ELR (cell line): Measurements from ENCODE around the gene UBE2E2.
"Not testable (repeated sequence)": the region's sequence is repeated elsewhere in the genome, so short reads cannot be mapped to it uniquely, and the experiment has no call there.

Experiments
- DNase-seq: peaks from one replicate; pipeline ENCODE4 v3.0.0-alpha.2; 2015; ENCODE audit warnings: low read depth

Gene UBE2E2

GRCh38 chr3:23202921-23203707 is at the start of gene UBE2E2:
UBE2E2 (plus strand) TSS chr3:23203327.
- peak; percentile 77 for DNase-seq

DNA sequence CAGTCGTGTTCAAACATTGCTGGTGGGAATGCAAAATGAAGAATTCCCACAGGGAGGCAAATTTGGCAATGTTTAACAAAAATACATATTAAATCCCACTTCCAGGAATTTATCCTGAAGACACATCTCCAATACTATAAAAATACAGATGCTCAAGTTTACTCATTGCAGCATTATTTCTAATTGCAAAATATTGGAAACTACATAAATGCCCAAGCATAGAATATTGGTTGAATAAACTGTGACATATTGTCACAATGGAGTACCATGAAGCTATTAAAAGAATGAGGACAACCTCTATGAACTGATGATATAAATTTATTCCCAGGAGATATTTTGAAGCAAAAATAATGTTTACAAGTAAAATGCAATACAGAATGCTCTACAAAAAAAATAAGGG is 49.7 kb upstream of the UBE2E2 start:
- DNase-seq = no peak

DNA sequence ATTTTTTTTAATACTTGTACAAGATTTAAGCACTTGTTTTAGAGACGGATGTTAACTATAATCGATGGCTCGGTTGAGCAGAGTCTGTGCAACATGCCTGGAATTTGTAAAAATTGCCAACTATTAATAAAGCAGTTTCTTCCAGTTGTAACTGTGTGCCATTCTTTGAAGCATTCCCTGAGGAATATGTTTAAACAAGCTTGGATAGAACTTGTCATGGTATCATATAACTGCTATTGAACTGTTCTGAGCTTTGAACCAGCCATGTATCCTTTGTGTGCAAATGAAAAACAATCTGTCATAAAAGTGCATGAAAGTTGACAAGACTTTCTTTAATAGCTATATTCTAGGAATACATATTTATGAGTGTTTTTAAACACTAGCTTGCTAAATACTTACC is 45.8 kb upstream of the UBE2E2 start:
- DNase-seq = no peak

- DNase-seq = peak; percentile 88
Measured at GRCh38 chr3:23159929-23160328, 43.2 kb upstream of the UBE2E2 start.

GRCh38 chr3:23161308-23161707 is 41.8 kb upstream of the UBE2E2 start:
- peak; percentile 47 for DNase-seq

- DNase-seq = peak; percentile 53
Measured at GRCh38 chr3:23161896-23162570, 41.1 kb upstream of the UBE2E2 start.

GRCh38 chr3:23162934-23163333 is 40.2 kb upstream of the UBE2E2 start:
- no peak for DNase-seq

DNA sequence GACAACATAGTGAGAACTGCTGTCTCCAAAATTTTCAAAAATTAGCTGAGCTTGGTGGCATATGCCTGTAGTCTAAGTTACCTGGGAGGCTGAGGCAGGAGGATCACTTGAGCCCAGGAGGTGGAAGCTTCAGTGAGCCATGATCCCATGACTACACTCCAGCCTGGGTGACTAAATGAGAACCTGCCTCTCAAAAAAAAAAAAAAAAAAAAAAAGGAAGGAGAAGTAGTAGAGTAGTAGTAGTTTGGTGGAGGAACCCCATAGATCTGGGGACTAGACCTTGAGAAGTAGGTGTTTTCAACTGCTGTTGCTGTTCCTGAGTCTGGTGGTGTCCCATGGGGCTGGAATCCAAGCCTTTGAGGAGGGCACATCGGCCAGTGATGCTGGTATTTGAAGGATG is 38.4 kb upstream of the UBE2E2 start:
- DNase-seq = no peak

DNA sequence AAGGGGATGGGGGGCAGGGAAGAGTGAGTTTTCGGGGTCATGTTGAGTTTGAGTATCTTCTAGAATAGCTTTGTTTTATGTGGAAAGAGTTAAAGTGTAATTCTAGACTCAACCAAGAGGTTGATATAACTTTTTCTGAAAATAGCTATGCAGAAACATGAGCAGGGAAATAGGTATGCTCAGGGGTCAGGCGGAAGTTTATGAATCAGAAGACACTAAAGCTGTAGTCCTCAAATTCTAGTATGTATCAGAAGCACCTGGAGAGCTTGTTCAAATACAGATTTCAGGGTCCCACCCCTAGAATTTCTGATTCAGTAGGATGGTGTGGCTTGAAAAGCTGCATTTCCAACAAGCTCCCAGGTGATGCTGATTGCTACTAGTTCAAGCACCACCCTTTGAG is 37.6 kb upstream of the UBE2E2 start:
- DNase-seq = no peak

DNA sequence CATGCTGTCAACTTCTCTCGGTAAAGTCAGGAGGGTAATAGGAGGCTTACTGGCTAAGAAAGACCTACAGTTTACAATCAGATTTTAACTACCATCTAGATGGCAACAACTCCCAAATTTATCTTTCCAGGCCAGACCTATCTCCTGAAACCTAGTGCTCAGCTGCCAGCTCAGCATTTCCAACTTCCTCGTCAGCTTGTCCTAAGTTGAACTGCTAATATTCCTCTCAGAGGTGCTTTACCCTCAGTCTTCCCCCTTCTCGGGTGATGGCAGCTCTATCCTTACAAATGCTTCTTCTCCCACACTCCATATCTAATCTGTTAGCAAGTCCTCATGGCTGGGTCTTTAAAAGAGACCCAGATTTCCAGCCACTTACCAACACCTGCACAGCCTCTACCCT is 36.9 kb upstream of the UBE2E2 start:
- DNase-seq = no peak

- no peak for DNase-seq
Measured at GRCh38 chr3:23166845-23167244, 36.3 kb upstream of the UBE2E2 start.

GRCh38 chr3:23169551-23169950 is 33.6 kb upstream of the UBE2E2 start:
- no peak for DNase-seq

- DNase-seq = peak; percentile 40
Measured at GRCh38 chr3:23170291-23170690, 32.8 kb upstream of the UBE2E2 start.

DNA sequence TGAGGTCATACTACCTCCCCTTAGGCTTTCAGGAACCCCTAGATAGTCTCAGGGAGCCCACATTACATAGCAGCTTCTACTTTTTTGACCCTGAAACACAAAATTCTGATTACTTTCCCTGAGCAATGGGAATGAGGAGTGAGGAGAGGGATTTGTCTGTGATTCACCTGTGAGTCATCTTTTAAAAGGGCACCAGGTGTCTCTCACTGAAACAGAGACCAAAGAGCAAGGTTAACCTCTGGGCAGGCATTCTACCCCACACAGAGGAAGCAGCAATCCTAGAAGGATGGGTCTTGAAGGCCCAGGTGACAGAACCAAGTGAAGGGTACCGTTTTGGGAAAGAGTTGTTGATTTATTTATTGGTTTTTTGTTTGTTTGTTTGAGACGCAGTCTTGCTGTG is 31.1 kb upstream of the UBE2E2 start:
- DNase-seq = peak; percentile 8

DNA sequence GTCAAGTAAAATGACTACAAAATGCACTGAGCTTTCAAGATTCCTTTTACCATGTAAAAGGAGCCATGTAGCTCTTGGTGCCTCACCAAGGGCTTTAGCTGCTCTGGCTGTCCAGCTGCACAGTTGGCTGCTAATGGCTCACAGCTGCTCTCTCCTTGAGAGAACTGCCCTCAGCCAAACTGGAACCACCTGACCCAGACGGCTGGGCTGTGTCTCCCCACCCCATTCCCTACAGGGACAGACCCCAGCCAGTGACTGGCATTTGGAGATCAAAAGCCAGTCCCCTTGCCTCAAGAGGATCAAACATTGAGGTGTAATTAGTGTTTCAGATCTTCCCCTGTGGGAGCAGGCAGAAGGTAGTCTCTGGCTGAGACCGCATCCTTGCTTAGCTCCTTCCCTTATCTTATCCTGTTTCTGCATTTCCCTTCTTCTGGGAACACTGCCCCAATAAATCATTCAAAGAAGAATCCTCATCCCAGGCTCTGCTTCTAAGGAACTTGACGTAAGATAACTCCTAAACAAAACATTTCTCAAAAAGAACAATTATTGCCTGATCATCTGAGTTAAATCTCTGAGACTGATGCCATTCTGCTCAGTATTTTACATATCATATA is 28.6 kb upstream of the UBE2E2 start:
- DNase-seq = no peak

DNA sequence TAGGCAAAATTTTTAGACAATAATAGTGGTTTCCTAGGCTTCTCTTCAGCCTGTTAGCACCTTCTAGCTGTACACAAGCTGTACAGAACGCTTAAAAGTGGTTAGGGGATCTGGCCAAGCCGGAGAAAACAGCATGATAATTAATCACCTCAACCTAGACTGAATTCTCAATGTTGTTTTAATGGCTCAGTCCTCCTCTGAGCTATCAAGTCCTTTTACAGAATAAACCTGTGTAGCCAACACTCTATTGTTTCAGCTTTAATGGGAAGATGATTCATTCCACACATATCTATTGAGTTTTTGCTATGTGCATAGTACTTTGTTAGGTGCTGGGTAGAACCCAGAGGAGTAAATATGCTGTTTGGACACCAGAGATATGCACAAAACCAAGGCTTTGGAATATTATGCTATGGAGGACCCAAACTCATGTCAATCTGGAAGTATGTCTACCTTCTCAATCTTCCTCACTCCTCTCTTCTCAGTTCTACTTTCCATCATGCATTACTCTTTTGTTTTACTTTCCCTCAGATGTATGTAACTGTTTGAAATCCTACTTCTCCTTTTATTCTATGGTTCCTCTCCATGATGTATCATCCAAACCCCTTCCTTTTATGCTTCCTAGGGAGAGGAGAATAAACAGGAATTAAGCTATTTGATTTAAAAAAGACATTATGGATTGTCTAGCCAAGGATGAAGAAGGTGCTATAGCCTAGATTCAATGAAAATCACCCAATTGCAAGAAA is 27.6 kb upstream of the UBE2E2 start:
- DNase-seq = no peak

DNA sequence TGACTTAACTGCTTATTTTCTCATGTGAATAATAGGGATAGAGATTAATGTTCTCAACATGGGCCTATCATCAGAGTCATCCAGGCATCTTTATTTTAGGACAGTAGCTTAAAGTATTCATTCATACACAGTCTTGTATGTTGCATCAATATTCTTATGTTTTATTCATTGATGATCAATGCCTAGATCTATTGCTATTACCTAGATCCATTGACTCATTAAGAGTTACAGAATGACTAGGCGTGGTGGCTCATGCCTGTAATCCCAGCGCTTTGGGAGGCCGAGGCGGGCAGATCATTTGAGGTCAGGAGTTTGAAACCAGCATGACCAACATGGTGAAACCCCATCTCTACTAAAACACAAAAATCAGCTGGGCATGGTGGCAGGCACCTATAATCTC is 26.3 kb upstream of the UBE2E2 start:
- DNase-seq = not testable (repeated sequence)

- no peak for DNase-seq
Measured at GRCh38 chr3:23182996-23183513, 20.1 kb upstream of the UBE2E2 start.

DNA sequence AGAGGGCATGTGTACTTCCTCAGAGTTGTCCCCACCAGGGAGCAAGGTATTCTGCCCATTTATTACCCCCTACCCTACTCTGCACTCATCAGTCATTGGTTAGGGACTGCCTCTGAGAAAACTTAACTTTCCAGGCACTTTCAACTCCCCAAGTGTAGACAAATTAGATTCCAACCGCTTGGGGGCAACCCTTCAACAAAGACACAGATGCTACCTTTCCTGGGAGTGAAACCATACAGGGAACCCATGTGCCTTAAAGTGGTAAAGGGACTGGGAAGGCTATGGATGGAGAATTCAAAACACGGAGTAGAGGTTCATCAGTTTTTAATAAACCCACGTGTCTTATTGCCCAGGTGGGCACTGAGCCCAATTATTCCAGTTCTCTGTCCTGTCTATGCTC is 19.4 kb upstream of the UBE2E2 start:
- peak; percentile 74 for DNase-seq

DNA sequence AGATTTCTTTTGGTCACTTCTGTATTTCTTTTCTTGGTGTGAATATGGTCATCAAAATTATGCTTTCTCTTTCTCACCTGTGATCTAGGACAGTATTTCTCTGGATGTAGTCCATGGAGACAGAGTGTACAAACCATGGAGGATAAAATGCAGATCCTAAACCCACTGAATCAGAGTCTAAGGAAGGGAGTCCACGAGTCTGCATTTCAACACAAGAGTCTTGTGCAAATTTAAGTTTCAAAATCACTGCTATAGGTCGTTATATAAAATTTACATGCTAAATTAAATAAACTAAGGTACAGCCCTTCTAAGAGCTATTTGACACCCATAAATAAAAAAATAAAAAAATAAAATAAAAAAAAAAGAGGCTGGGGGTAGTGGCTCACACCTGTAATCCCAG is 17.3 kb upstream of the UBE2E2 start:
- DNase-seq = no peak

- no peak for DNase-seq
Measured at GRCh38 chr3:23189187-23189586, 13.9 kb upstream of the UBE2E2 start.

DNA sequence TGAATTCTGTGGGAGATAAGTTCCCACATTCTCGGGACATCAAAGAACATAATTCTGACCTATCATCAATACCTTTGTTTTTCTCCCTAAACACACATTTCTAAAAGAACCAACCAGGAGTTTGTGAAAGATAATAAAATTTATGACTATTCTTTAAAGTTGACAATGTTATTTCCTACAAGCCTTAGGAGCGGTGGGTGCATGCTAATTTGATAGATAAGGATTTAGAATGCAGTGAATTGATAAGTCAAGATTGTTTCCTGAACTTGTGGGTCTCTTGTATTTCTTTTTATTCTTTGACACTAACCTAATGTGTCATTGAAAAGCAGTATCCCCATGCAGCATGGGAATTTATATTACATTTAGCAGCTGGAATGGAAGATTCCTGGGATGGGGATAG is 10.3 kb upstream of the UBE2E2 start:
- no peak for DNase-seq
